Measurements from ENCODE around the gene DAGLA.
A peak's percentile ranks its signal among the peaks of the same experiment; 100 is the strongest.

Gene DAGLA

DNA sequence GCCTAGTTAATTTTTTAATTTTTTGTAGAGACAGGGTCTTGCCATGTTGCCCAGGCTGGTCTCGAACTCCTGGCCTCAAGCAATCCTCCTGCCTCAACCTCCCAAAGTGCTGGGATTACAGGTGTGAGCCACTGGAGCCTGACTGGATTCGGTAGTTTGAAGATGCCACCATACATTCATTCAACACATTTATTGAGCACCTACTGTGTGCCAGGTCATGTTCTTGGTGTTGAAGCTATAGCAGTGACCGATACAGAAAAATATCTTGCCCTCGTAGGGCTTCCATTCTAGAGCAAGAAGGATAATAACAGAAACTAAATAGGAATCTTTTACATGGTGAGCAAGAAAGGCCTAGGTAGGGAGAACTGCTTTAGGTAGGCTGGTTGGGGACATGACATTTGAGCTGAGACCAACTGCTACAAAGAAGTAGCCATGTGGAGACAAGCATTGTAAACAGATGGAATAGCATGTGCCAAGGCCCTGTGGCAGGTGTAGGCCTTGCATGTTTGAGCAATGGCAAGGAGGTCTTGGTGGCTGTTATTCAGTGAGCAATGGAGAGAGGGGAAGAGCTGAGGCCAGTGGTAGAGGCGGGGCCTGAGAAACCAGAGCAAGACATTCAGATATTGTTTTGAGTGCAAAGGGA lies 70.6 kb downstream of the DAGLA start:
- no peak for DNase-seq

DNA sequence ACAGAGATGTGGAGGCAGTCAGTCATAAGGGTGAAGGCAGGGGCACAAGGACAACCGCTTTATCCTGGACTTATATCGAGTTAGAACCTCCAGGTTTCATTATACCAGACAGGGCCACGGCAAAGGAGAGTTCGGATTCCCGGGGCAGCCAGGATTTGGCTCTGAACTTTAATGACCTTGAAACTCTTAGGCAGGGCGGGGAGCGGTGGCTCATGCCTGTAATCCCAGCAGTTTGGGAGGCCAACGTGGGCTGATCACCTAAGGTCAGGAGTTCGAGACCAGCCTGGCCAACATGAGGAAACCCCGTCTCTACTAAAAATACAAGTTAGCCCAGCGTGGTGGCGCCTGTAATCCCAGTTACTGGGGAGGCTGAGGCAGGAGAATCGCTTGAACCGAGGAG lies 71.2 kb downstream of the DAGLA start:
- DNase-seq: no peak

DNA sequence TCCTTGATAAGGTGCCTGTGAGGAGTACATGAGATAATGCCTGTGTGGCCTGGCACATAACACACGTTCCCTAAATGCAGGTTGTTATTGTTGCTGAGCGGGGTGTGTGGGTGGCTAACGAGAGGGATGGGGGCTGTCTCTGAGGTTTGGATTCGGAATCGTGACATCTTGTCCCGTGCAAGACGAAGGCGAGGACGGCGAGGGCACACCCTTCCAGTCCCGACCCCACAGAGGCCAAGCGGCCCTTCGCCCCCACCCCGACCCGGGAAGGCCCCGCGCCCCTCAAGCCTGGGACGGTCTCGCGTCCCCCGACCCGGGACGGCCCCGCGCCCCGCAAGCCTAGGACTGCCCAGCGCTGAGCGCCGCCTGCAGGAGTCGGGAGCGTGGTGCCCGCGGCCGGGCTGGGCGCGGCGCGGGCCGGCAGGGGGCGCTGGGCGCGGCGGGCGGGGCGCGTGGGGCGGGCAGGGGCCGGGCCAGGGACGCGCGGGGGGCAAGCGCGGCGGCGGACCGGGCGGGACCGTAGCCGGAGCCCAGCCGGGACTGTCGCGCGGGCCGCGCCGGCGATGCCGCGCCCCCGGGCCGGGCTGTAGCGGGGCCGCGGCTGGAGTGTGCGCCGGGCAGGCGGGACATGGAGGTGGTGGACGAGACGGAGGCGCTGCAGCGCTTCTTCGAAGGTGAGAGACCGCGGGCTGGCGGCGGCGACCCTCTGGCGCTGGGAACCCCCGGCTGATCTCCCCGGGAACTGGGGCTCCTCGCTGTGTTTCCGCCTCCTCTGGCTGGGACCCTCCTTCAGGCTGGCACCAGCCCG lies 72.1 kb downstream of the DAGLA start, which contains the start of gene MYRF:
TSS of gene MYRF (plus strand) at position 520 of the 808 bp plus-strand sequence. CDS start at position 629, 109 bp downstream.
- DNase-seq: peak; percentile 36 to 70

DNA sequence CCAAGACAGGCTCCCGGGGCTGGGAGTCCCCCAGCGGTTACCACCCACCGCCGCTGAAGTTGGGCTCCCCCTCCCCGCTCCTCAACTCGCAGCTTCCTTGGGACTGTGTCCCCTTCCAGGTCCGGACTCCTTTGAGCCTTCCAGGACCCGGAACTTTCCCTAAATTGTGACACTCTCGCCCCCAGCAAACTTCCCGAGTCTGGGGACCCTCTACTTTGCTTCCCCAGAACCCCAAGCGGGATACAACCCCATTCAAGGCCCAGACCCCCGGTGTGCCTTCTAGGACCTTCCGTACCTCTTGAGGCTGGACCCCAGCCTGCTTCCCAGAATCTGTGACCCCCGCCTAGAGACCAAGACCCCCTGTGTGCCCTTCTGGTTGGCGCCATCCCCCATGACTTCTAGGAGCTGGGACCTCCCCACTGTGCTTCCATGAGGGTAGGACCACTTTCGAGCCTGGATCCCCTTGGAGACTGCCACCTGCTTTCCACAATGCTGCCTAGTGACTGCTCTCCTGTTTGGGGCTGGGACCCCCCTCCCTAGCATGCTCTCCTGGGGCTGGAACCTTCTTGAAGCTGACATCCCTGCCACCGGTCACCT lies 72.8 kb downstream of the DAGLA start:
- DNase-seq: no peak

DNA sequence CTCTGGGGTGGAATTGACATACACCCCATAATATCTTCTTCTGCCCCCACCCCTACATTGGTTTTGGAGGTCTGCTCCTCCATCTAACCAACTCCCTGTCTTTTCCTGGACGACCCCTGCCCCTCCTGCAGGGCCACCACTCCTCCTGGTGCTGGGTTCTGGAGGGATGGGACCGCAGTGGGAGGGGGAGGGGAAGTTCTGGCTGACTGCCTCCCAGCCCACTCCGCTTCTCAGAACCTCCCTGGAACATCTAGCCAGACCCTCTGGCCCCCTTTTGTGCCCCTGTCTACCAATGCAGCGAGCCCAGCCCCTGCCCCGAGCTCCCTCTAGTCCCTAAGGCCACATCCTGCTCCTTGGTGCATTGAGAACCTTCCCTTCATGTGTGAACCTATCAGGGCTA lies 73.5 kb downstream of the DAGLA start:
- no peak for DNase-seq

DNA sequence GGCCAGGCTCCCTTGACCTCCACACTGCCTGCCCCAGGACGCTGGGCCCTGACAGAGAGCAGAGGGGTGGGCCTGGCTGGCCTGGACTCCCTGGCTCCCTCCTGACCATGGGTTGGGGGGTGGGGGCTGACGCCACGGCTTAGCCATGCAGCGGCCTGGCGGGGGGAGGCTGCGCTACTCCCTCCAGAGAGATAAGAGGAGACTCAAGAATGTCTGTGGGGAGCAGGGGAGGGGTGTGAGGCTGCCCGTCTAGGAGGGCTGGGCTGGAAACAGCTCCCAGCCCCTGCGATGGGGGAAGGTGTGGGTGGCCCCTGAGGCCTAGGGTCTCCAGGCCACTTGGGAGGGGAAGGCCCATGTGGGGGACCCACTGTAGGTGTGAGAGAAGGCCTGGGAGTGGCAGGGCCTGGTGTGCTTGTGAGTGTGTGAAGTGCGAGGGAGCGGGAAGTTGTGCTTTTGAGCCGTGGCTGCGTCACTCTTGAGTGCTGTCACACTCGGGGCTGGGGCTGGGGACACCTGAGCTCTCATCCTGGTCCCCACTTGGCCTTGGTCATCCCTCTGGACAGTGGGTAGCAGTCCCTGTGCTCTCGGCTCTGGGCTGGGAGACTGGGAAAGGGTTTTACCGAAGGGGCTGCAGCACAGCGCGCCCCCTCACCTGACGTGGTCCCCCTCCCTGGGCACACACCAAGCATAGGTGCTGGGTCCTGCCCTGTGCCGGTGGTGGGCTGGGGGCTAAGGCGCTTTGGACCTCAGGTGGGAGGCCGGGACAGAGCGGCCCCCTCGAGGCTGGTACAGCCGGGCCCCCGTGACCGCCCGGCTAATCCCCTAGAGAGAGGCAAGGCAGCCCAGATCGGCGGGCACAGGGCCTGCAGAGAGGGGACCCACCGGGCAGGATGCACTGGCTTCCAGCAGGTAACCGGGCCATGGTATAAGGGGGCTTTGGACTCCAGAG lies 74.6 kb downstream of the DAGLA start:
- DNase-seq: no peak

DNA sequence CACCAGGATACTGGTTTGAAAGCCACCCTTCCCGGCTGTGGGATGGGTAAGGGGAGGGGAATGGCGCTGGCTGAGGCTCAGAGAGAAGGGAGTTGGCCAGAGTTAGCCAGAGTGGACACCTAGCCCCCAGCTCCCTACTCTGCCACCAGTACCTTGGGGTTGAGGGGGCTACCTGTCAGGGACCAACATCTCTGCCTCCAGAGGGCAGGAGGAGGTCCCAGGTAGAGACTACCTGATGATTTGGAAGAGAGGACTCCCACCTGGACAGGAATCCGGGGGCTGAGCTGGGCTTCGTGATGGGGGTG lies 75.9 kb downstream of the DAGLA start:
- no peak for DNase-seq

DNA sequence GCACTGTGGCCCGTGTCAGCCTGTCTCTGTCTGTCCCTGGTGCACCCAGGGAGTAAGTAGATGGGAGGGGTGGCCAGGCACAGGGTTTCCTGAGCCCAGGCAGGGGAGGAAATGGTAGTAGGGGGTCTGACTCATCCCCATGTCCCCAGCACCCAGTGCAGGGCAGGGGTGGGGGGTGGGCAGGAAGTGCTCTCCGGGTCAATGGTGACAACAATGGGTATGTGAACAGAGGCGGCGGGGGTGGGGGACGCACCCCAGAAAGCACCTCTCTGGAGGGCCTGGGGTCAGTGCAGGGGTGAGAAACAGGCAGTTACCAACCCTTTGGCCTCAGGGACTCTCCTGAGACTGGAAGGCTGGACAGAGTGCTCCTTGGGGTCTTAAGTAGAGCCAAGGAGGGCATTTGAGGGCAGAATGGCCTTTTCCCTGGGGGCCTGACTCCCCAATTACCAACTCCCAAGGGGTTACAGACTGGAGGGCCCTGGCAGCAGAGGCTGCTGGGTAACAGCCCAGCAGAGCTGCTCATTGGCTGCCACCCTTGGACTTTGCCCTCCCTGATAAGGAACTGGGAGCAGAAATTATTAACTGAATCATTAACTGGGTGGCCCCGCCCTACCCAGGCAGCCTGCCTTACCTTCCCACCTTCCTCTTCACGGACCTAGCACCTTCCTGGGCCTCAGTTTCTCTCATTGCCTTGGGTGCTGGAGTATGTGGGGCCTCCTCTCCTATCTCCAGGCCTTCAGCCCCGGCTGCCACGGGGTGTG lies 76.4 kb downstream of the DAGLA start:
- peak in 1 of 2 donors; percentile 21 for DNase-seq

DNA sequence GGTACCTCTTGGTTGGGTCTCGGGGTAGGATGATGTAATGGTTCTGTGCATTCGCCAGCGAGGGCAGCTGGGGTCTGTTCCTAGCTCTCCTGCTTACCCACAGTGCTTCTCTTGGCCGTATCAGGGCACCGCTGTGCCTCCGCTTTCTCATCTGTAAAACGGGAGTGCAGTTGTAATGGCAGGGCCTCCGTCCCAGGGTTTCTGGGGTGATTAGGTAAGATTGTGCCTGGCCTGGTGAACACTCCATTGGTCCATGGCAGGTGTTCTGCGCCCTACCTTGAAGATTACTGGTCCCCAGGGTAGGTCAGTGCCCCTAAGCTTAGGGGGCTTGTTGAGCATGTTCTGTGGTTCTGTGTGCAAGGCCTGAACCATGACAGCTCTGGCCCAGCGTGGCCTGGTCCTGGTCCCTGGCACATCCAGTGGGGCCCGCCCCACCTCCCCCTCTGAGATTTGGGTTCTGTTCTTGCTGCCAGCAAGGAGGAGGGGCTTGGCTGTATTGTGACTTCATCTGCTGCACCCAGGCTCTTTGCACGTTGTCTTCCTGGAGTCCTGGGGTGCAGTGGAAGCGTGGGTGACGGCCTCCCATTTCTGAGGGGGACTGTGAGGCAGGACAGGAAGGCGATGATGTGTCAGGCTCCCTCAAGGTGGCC lies 77.1 kb downstream of the DAGLA start:
- no peak for DNase-seq

DNA sequence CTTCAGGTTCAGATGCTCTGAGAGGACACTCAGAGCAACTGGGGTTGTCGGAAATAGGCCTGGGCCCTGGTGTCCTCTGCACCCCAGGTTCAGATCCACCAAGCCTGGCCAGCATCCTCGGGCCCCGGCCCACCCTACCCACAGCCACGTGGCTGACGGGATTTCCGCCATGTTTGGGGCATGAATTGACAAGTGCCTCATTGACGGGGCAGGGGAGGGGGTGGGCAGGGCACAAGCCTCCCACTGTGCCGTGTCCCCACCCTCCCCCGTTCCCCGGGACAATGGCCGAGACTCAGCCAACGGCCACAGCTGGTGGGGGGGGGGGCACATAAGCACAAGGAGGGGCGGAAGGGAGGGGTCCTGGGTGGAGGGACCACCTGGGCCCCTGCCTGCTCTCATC lies 80.8 kb downstream of the DAGLA start:
- DNase-seq: no peak

DNA sequence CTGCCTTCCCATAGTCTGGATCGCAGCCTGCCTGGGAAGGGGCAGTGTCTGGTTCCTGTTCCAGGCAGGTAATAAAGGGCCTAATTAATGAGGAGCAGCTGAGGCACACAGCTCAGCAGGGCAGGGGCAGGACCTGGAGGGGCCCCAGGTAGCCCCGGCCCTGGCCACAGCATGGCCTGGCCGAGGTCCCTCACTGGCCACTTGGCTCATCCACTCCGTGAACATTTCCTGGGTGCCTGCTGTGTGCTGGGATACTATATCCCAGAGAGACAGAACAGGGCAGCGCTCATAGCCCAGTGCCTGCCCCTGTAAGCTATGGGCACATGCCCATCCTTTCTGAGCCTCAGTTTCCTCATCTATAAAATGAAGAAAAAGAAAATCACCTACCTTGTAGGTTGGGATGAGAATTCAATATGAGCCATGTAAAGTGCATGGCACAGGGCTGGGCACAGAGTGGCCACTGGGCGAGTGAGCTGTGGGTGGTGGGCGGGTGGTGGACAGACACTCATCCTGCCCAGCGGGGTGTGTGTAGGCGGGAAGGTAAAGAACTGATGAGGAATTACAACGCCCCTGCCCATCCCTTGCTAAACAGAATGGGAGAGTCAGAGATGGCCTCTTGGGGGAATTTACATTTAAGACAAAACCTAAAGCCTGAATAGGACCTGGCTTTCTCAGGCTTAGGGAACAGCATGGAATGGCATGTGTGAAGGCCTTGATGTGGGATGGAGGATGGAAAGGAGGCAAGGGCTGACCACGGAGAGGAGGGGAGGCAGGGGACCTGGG lies 81.4 kb downstream of the DAGLA start:
- no peak for DNase-seq

DNA sequence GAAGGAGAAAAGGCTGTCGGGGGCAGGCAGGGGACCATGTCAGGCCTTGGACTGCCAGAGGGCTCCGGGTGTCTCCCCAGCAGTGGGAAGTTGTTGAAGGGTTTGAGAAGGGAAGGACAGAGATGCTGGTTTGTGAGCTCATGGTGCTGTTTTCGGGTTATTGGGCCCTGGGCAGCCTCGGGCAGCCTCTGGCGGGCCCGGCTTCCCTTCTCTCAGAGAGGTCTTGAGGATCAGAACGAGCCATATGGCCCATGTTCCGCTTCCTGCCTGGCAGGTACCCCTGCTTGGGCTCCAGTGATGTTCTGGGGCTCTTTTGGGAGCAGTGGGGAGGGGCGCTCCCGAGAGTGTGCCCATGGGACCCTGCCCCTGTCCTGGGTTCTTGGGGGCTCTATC lies 82.0 kb downstream of the DAGLA start:
- no peak for DNase-seq

DNA sequence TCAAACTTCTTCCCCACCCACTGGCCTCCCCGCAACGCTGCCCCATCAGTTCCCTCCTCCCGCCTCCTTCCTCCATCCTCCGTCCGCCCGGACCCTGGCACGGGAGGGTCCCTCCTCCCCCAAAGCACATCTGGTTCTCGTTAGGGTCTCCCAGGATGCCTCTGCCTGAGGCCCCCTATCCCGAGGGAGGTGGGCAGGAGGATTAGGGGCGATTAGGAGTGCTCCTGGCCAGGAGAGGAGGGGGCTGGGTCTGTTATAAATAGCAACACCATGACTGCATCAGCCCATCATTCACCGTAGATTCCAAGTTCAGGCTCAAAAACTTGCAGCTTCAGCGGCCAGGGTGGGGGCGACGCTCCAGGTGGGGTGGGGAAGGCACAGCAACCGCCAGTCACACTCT lies 82.6 kb downstream of the DAGLA start:
- no peak for DNase-seq

DNA sequence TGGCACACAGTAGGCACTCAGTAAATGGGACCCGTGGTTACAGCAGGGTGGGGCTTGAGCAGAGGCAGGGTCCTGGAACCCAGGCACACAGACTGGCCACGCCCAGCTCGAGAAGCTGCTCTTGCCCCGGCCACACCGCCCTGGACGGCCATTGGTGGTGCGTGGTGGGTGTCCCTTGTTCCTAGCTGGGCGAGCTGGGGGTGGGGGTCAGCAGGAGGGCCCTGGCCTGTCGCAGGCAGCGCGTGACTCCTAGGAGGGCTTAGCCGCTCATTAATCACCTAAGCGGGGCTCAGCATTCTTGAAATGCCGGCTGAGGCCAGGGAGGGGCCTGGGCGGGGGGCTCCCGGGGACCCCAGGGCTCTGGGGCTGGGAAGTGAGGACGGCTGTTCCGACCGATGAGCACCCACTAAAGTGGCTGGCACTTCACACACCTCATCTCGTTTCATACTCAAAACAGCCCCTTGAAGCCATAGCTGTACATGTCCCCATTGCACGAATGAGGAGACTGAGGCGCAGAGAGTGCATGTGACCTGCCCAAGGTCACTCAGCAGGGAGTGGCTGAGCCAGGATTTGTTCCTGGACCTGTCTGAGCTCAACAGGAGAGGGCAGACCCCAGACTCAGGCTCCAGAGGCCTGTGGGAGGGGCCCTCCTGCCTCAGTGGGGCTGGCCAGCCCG lies 83.9 kb downstream of the DAGLA start:
- DNase-seq: no peak

DNA sequence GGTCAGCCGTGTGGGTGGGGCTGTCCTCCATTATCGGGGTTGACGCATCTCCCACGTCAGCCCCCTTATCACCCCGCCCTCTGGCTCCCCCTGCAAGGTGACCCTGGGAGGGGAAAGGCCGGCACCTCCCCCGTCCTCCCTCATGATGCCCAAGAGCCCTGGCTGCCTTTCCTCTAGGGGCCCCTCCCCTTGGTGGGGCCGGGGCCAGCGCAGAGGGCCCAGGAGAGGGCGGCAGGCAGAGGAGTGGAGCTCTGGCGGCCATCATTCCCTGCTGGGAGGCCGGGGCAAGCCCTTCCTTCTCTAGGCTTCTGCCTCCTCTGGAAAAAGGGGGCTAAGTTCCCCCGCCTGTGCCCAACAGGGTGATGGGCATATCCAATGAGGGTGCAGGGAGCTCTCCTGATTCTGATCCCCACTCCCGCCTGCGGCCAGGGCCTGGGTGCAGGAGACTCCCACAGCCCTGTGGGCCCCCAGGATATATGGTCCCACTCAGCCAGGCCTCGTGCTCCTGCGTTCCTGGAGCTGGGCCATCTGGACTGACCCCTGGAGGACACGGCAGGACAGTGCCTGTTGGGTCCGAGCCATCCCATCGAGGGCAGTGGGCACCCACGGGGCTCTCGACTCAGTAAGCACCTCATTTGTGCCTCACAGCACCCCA lies 84.5 kb downstream of the DAGLA start:
- DNase-seq: no peak

DNA sequence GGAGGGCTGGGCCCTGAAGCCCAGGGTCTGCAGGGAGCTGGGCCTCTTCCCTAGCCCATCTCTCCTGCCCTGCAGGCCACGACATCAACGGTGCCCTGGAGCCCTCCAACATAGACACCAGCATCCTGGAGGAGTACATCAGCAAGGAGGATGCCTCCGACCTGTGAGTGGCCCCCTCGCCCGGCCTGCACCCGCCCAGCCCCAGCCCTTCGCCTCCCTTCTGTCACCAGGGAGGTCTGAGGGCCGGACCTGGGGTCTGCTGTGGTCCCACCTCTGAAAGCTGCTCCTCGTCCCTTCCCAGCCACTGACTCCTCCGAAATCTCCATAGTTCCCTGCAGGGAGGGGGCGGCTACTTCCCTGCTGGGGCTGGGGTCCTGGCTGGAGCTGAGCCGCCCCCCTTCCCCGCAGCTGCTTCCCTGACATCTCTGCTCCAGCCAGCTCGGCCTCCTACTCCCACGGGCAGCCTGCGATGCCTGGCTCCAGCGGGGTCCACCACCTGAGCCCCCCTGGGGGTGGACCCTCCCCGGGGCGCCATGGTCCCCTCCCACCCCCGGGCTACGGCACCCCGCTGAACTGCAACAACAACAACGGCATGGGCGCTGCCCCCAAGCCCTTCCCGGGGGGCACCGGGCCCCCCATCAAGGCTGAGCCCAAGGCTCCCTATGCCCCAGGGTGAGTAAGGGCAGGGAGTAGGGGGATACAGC lies 85.5 kb downstream of the DAGLA start:
- DNase-seq: no peak

DNA sequence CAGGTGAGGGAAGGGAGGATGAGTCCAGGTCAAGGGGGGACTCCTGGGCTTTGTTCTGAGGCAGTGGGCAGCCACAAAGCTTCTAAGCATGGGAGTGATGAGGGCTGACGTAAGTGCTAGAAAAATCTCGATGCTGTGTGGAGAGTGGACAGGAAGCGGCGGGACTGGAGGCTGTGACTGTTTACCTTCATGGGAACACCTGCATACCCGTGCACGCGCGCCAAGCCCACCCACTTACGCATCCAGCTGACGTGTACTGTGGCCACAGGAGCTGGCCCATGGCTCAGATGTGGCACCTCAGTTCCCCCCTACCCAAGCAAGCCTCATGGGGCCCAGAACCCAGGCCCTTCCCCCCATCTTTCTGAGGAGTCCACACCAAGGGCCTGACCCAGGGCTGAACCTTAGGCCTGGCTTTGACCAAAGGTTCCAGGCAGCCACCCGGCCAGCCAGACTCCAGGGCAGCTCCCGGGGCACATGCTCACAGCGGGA lies 86.2 kb downstream of the DAGLA start:
- no peak for DNase-seq

DNA sequence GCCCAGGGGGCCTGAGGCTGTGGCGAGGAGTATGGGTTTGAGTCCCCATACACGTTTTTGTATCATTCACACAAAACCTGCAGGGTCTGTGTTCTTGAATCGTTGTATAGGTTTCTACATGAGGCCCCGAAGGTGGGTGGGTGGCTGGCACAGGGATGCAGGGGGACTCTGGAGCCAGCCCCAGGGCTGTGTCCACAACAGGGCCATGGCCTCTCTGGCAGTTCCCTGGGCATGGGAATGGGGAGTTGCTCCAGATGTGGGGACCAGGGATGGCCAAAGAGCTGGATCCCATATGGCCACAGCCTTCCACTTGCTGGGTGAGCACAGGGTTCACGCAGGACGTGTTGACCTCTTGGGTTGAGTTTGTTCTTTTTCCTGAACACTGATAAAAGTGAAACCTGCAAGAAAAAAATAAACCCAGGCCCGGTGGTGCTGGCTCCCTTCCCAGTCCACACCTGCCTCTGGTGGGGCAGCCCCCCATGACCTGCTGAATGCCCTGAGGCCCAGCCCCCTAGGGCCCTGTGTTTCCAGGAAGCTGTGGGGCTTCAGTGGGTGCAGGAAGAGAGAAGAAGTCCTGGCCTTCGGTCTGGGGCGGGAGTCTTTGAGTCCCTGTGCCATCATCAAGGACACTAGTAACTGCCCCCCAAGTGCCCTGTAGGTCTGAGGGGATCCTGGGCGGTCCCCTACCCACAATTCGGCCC lies 88.3 kb downstream of the DAGLA start:
- no peak for DNase-seq
